ENCODE results near the gene GPR37.

DNA sequence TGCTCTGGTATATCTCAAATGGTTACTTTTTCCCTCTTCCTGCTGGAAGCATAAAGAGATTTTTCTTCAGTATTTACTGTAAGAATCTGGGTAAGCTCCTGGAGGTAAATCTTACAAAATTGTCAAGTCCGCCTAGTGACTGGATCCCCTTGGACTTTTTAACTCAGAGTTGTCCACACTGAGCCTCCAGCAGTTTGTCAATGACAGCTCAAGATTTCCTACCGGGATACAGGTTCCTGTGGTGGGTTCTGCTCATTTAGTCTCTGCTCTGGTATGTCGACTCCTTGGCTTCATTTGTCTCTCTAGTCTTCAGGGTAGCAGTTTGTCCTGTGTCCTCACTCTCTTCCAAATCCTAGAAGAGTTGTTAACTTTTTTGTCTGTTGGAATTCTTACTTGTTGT lies 27.0 kb downstream of the GPR37 start:
- TF ChIP-seq CTCF (IDR thresholded peaks at IDR 0.05; ENCODE audit: poor library complexity) (no peak), EZH2phosphoT487 (IDR thresholded peaks at IDR 0.05; ENCODE audit: low read depth, severe bottlenecking, unreplicated experiment) (no peak), EZH2 (IDR thresholded peaks at IDR 0.05; ENCODE audit: borderline replicate concordance) (no peak)
